Activated gamma-delta T cell treated with Interleukin-2 at 50 U/mL for 16 hours (primary cell): ENCODE measurements around the gene WFDC2.

Experiments used
- DNase-seq: peaks from one replicate; pipeline ENCODE4 v3.0.0-alpha.2; 2020

Gene WFDC2

DNA sequence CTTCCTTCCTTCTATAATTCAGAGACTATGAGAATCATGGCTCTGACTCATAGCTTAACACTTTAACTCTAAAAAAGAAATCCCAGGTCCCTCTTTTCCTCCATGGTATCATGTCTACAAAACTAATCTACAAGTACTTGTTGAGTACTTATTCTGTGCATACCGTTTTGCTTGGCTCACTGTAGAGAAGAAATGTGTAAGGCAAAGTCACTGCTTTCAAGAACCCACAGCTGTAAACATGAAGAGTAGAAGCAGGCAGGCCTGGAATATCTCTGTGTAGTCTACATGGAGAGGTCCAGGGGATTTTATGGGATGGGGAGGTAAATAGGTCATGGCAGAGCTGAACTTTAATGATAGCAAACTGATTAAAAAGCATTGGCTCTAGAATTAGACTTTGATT lies 32.0 kb downstream of the WFDC2 start:
- no peak for DNase-seq

DNA sequence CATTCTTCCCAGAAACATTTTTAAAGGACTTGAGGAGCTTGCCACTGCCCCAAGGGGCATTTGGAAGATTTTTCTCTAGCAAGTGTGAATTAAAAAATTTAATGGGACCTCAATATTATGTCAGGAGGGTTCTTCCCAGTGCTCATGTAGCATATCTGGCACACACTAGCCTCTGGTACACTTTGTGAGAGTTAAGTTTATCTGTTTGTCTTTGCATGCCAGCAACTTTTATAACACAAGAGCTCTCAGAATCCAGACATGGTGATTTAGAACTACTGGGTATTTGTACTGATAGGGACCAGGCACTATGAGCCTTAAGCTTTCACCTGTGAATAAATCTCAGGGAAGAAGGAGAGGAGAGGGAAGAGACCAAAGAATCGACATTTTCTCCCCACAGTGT lies 33.0 kb downstream of the WFDC2 start:
- DNase-seq = no peak

DNA sequence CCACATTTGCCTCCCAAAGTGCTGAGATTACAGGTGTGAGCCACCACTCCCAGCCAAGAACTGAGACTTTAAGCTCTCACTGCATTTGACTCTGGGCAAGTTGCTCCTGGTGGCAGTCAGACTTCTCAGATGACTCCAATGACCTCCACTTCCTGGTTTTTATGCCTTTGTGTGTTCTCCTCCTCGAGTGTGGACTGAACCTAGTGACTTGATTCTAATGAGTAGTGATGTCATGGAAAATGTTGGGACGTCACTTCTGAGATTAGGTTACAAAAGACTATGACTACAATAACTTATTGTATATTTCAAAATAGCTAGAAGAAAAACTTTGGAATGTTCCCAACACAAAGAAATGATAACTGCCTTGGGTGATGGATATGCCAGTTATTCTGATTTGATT lies 33.9 kb downstream of the WFDC2 start:
- no peak for DNase-seq

DNA sequence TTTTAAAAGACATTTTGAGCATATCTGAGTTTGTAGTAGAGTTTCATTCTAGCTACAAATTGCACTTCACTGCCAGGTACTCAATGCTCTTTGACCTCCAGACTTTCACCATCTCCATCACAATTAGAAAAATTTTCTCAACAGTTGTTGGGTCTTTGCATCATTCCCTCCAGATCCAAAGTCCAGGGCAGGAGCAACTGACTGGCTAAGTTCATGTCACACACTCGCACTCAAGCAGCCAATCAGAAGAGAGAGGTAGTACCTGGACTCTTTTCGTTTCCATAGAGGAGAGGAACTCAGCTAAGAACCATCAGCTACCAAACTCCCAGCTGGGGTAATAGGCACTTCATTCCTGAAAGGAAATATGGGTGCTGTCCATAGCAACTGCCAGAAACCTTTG lies 36.8 kb downstream of the WFDC2 start:
- no peak for DNase-seq

DNA sequence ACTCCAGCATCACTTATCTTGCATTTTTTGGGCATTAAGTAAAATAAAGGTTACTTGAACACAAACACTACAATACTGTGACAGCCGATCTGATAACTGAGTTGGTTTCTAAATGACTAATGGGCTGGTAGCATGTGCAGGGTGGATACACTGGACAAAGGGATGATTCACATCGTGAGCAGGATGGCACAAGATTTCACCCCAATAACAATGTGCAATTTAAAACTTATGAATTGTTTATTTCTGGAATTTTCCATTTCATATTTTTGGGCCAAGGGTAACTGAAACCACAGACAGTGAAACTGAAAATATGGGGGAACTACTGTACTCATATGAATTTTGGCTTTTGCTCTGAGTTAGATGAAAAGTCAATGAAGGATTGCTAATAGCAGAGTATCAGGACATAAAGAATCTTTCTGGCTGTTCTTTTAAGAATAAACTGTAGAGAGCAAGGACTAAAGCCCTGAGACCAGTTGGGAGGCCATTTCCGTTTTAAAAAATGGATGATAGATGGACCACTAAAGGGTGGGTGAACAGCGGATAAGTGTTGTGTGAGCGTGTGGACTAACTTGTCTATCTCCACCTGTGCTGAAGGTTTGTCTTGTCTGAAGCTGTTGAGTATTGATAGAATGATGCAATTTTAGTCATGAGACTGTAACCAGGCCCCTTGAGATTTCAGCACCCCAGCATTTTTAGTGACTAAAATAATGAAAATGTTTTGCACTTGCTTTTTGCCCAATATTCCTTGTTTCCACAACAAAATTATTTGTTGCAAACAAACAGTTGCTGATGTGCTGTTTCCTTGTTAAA lies 37.7 kb downstream of the WFDC2 start:
- no peak for DNase-seq

DNA sequence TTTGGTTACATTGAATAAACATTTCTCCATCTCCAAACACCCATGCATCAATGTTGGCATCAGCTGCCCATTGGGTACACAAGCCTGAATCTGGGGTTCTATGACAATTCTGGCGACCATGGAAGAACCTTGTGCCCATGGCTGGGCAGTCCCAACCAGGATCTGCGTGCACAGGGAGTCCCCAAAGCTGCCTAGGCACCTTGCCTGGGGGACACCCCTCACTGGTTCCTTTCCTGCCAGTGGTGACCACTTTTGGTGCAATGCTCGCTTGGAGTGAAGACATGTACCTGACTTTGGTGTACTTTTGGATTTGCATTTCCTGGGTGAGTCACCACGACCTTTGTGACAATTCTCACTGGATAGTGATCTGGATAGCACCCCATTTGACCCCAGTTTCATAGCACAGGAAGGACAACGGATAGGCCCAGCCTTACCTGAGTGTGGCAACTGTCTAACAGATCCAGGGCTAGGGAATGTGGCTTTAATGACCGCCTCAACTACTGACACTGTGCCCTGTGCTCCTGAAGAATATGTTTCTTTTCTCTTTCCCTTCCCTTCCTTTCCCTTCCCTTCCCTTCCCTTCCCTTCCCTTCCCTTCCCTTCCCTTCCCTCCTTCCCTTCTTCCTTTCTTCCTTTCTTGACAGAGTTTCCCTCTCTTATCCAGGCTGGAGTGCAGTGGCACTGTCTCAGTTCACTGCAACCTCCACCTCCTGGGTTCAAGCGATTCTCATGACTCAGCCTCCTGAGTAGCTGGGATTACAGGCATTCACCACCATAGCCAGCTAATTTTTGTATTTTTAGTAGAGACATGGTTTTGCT lies 38.7 kb downstream of the WFDC2 start:
- no peak for DNase-seq

DNA sequence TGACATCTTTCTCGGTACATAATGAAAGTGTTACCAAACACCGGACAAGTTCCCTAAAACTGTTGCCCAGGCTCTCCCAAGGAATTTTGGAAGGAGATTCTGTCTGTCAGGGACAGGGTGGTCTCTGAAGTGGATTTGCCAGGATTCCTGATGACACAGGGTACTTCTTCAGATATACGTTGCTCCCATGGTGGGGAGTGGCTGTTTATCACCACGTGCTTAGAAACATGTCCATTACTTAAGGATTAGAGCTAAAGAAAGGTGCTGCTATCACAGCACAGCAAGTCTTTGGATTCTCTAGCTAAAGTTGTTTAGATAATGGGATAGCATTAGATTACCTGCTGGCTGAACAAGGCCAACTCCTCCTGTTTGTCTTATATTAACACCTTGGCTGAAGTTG lies 39.5 kb downstream of the WFDC2 start:
- no peak for DNase-seq

DNA sequence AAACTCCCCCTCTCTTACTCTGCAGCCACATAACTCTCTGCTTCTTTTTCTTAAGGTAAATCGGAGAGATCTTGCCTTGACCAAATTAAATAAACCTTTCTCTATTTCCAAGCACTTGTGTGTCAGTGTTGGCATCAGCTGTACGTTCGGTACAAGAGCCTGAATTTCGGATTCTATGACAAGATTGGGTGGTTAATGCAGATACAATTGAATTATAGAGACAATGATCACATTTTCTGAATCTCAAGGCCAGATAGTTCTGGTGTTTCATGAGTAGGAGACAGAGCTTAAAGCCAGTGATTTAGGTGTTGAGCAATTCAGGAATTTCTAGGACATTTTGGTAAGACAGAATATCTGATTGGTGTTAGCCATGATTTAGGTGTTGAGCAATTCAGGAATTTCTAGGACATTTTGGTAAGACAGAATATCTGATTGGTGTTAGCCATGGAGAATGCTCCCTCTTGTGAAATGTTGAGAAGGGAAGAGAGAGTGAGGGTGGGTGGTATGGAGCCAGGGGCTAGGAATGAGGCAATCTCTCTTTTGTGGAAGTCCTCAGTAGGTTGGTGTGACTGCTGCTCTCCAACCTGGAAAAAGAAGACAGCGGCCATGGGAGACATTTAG lies 40.8 kb downstream of the WFDC2 start:
- DNase-seq = no peak

DNA sequence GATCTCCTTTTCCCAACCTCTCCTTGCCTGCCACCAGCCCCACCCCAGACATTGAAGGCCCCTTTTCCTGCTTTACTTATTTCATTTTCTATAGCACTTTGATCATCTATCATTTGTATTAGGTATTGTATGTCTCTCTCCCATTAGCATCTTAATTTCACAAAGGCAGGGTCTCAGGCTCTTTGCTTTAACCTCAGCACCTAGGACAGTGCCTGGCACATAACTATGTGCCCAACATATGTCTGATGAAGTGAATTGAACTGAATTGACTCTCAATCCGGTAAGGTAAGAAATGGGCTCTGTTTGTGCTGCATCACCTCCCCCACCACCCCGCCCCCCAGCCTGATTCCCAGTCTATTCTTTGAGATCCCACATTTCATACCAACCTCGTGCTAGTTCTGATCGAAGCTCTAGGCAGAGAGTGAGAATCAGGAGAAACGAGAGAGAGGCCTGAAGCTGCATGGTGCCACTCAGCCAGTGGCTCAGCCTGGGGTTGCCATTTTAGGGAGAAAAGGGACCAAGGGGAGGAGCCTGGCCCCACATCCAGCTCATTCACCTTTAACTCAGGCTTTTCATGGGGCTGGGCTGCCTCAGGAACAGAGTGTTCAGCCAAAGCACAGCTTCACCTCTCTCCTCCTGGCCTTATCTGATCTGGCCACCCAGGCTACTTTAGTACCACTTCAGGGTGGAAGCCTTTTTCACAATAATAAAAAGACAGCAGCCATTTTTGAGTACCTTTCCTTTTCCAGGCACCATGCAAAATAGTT lies 45.8 kb downstream of the WFDC2 start, which contains the start of gene SPINT3:
TSS of gene SPINT3 (minus strand) at position 476 of the 767 bp plus-strand sequence. CDS start at position 462, 14 bp downstream.
- no peak for DNase-seq

DNA sequence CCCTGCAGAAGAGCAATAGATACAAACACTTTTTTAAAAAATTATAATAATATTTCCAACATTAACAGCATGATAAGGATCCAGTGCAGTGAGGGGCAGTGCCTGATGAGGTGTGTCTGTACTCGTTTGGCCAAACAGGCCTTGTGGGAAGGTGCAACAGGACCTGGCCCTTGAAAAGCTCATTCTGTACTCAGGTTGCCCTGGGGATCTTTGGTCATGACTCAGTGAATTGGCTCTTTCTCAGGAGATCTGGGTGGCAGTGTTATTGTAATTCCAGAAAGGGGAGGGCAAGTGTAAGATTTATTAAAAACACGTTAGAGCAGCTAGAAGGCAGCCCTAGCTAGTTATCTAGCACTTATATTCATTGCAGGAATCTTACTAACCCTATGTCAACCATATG lies 48.7 kb downstream of the WFDC2 start:
- DNase-seq = no peak

DNA sequence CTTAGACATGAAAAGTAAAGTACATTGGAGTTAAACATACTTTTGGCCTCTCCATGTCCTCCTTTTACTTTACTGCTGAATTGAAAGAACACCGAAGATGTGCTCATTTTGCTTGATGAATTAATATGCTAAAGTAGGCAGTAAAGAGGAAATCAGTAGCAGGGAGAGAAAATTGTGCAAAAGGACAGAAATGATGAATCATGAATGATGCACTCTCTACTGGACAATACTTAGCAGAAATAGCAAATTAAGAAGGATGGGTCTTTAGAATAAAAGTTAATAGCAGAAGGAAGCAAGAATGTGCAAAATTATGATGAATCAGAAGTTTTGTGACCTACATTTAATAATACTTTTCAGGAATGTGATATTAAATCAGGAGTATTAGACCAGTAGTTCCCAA lies 54.3 kb downstream of the WFDC2 start:
- DNase-seq = no peak

DNA sequence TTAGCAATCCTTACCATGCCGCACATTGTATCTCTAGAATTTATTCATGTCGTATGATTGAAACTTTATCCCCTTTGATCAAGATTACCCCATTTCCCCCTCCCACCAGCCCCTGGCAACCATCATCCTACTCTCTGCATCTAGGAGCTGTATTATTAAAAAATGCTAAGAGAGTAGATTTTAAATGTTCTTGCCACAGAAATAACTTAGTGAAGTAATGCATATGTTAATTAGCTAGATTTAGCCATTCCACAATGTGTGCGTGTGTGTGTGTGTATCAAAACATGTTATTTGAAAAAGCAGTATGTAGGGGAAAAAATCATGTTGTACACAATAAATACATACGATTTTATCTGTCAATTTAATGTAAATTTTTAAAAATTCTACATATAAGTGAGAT lies 57.7 kb downstream of the WFDC2 start:
- no peak for DNase-seq
